ENCODE data around the gene SMOC1. TPM values are rescaled to one million over a fixed set of nuclear protein-coding genes. Genes with fewer than 3 reads are reported as not detected.

The SMOC1 gene
- 1 to 10 TPM in 3 of 5 donors, not detected in 2; 2.2 to 3.3 (median 2.8) TPM for total RNA-seq
- polyA plus RNA-seq = 1 to 10 TPM; 1.2 to 2.0 (median 1.5) TPM
- long read RNA-seq, donor 1, partial matches to known transcripts = 0 of 1 reads
- long read RNA-seq, donor 1, other reads (novel, unspliced or antisense) = 0 of 1 reads
- long read RNA-seq, donor 2 = 0 reads
- long read RNA-seq, donor 3 = 0 reads
- long read RNA-seq, donor 4 = 0 reads
- long read RNA-seq, donor 5 = 0 reads
- long read RNA-seq, donor 6 = 0 reads
- long read RNA-seq, donor 7, partial matches to known transcripts = 268 of 268 reads
- long read RNA-seq, donor 7, other reads (novel, unspliced or antisense) = 0 of 268 reads
- long read RNA-seq, donor 8 = 0 reads
- long read RNA-seq, donor 9 = 0 reads
- long read RNA-seq, donor 10 = 0 reads

DNA sequence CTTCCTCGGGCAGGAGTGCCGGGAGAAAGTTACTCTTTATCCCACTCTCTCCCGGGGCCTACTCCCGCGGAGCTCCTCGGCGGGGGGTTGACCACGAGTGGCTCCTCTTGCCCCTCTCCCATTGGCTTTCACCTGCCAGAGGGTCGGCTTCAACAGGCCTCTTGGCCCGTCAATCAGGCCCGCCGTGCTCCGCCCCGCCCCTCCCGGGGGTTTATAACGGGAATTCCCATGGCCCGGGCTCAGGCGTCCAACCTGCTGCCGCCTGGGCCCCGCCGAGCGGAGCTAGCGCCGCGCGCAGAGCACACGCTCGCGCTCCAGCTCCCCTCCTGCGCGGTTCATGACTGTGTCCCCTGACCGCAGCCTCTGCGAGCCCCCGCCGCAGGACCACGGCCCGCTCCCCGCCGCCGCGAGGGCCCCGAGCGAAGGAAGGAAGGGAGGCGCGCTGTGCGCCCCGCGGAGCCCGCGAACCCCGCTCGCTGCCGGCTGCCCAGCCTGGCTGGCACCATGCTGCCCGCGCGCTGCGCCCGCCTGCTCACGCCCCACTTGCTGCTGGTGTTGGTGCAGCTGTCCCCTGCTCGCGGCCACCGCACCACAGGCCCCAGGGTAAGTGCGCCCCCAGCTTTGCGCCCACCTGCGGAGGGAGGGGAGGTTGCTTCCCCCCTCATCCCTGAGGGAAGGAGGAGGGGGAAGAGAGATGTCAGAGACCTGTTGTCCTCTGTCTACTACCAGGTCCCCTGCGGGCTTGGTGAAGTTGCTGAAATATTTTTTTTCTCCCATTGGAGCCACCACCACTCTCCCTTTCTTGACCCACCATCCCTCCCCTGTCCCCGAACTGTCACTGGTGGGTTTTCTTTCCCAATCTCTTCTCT, at the start of gene SMOC1:
SMOC1 (plus strand) TSS at position 242 of the 869 bp plus-strand sequence; CDS start at position 505, 263 bp downstream.
- Histone ChIP-seq H3K27me3 (peaks cover 10 to 52% (median 25%) of the 10 kb centered on the region in 3 donors), H3K4me3 (peak within 1 kb of the TSS; percentile 42 to 49 (median 47)), H3K36me3 (no peaks in the 10 kb centered on the region), H3K27ac (peak within 1 kb of the TSS in 2 of 5 donors; percentile 15 to 60), H3K4me1 (peaks cover 5 to 33% (median 17%) of the 10 kb centered on the region in 4 donors), H3K9me3 (peaks cover 0 to under 1% (median 0%) of the 10 kb centered on the region in 4 donors)
- intact Hi-C loops (cut with DNase I; ENCODE audit: low total_unique reads) = no loop called here
- peak; percentile 76 to 84 for DNase-seq
- 1 to 6% (median 2%) methylated on average over 31 to 67 of the region's 67 CpGs for WGBS, 5 donors
- no peak for TF ChIP-seq POLR2A (IDR thresholded peaks at IDR 0.05)
- peak in 2 of 3 donors; percentile 53 to 67 for TF ChIP-seq POLR2AphosphoS5 (IDR thresholded peaks at IDR 0.05)

DNA sequence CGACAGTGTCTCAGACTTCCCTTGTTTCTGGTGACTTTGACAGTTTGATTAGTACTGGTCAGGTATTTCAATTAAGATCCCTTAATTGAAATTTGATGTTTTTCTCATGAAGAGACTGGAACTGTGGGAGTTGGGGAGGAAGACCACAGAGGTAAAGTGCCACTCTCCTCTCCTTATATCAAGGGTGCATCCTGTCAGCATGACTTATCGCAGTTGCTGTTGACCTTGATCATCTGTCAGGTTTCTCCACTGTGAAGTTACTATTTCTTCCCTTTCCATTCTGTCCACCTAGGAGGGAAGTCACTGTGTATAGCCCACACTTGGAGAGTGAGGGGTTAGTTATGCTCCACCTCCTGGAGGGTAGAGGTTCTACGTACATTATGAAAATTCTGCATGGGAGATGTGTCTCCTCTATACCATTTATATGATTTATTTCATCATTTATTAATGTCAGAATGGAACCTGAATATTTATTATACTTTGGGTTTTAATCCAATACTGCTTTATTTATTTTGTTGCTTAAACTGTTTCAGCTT, 40.3 kb upstream of the SMOC1 start:
- no peaks in the 10 kb centered on the region for H3K9me3 ChIP-seq
- H3K4me3 ChIP-seq = no peak overlapping the region
- no peak overlapping the region for H3K27ac ChIP-seq
- TF ChIP-seq POLR2AphosphoS5 (IDR thresholded peaks at IDR 0.05) = no peak
- TF ChIP-seq EP300 (IDR thresholded peaks at IDR 0.05) = no peak
- TF ChIP-seq POLR2A (IDR thresholded peaks at IDR 0.05) = no peak
- no peak for TF ChIP-seq CTCF (IDR thresholded peaks at IDR 0.05)
- no peaks in the 10 kb centered on the region for H3K36me3 ChIP-seq
- intact Hi-C loops (cut with DNase I; ENCODE audit: low total_unique reads) = no loop called here
- no peak for DNase-seq
- peaks cover 0 to 6% (median 0%) of the 10 kb centered on the region in 4 donors for H3K4me1 ChIP-seq
- H3K27me3 ChIP-seq = peaks cover 0 to 33% (median 0%) of the 10 kb centered on the region in 3 donors
- 72 to 86% (median 78%) methylated on average over 3 of the region's 3 CpGs for WGBS, 5 donors

DNA sequence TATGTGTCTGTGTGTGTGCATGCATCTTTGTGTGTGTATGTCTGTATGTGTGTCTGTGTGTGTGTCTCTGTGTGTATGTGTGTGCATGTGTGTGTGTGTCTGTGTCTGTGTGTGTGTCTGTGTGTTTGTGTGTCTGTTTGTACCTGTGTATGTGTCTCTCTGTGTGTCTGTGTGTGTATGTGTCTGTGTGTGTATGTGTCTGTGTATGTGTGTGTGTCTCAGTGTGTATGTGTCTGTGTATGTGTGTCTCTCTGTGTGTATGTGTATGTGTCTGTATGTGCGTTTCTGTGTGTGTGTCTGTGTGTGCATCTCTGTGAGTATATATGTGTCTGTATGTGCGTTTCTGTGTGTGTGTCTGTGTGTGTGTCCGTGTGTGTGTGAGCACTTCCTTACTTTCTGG, 39.6 kb upstream of the SMOC1 start:
- WGBS, 5 donors = 91 to 100% (median 93%) methylated on average over 3 of the region's 3 CpGs
- Histone ChIP-seq H3K9me3 (no peaks in the 10 kb centered on the region), H3K27ac (no peak overlapping the region), H3K36me3 (no peaks in the 10 kb centered on the region), H3K27me3 (peaks cover 0 to 40% (median 0%) of the 10 kb centered on the region in 3 donors), H3K4me1 (peaks cover 0 to 6% (median 0%) of the 10 kb centered on the region in 4 donors), H3K4me3 (no peak overlapping the region)
- no peak for TF ChIP-seq POLR2A (IDR thresholded peaks at IDR 0.05)
- TF ChIP-seq POLR2AphosphoS5 (IDR thresholded peaks at IDR 0.05) = no peak
- no peak for TF ChIP-seq EP300 (IDR thresholded peaks at IDR 0.05)
- no peak for TF ChIP-seq CTCF (IDR thresholded peaks at IDR 0.05)
- intact Hi-C loops (cut with DNase I; ENCODE audit: low total_unique reads) = no loop called here
- no peak for DNase-seq

GRCh38 chr14:69841656-69842055, 37.6 kb upstream of the SMOC1 start:
- Histone ChIP-seq H3K4me3 (no peak overlapping the region), H3K27ac (no peak overlapping the region), H3K9me3 (no peaks in the 10 kb centered on the region), H3K4me1 (no peaks in the 10 kb centered on the region), H3K27me3 (peaks cover 0 to 49% (median 0%) of the 10 kb centered on the region in 3 donors), H3K36me3 (no peaks in the 10 kb centered on the region)
- TF ChIP-seq POLR2AphosphoS5 (IDR thresholded peaks at IDR 0.05) (no peak), POLR2A (IDR thresholded peaks at IDR 0.05) (no peak), CTCF (IDR thresholded peaks at IDR 0.05) (no peak), EP300 (IDR thresholded peaks at IDR 0.05) (no peak)
- intact Hi-C loops (cut with DNase I; ENCODE audit: low total_unique reads) = no loop called here
- DNase-seq = no peak
- 38 to 46% (median 43%) methylated on average over 5 of the region's 5 CpGs for WGBS, 5 donors

Measured in stomach (tissue), 19 donors.